ENCODE data around the gene RGS14.

RGS14 gene

DNA sequence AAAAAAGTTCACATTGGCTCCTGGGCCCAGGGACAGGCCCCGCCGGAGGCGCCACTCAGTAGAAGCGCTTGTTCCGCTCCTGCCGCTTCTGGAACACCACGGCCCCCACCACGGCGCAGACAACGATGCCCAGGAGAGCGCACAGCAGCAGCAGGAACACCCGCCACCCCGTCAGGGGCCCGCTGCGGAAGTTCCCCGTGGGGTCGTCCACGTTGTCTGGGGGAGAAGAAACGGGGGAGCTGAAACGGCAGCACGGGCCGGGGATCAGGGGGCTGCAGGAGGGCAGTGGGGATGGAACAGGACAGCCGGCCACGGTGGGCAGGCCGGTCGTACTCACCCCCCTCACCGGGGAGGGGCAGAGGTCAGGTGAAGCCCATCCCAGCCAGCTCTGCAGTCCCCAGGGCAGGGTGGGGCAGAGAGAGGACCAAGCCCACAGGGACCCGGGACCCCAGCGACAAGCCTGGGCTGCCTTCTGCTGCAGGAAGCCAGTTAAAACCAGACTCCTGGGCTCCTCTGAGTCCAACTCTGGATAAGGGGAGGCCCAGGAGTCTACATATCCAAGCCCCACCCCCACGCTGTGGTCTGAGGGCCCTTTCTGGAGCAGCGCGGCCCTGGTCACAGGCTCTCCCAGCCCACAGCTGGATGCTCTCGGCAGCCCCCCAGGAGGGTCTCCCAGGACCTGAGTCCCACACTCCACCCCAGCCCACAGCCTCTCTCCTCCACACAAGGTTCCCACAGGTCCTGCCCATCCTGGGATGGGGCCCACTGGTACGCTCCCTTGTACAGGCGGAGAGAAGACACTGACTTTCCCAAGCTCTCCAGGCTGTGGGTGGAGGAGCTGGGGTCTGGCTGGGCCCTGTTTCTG lies 25.5 kb upstream of the RGS14 start:
- Histone ChIP-seq H3K4me3 (IDR thresholded peaks at IDR 0.05; ENCODE audit: insufficient read depth, low read depth, low read length) (no peak overlapping the region), H3K79me2 (ENCODE audit: insufficient read depth, low read depth) (no peaks in the 10 kb centered on the region), H2AFZ (ENCODE audit: low read depth) (no peak overlapping the region), H3K4me2 (no peak overlapping the region), H3K9ac (no peak overlapping the region), H3K4me1 (ENCODE audit: low read depth, poor library complexity, severe bottlenecking) (no peaks in the 10 kb centered on the region), H4K20me1 (ENCODE audit: insufficient read depth) (no peaks in the 10 kb centered on the region), H3K27ac (no peak overlapping the region), H3K27me3 (ENCODE audit: insufficient read depth, low read depth) (no peaks in the 10 kb centered on the region), H3K36me3 (ENCODE audit: insufficient read depth) (no peaks in the 10 kb centered on the region)
- TF ChIP-seq CTCF (conservative IDR thresholded peaks at IDR 0.05; ENCODE audit: low read depth, low read length) = no peak

DNA sequence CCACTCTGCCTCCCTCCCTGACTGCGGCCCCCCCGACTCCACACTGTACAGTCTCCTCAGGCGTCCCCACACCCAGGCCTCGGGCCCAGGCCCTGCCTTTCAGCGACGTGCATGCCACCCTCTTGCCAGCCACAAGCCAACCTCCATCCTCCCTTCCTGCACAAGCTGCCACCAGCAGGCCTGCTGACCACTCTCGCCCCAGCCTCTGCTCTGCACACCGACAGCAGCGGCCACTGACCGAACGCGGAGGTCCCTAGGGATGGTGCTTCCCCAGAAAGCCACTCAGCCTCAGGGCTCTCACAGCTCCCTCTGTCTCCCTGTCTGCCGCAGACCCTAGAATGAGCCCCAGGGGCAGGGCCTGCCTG lies 24.8 kb upstream of the RGS14 start:
- Histone ChIP-seq H3K36me3 (ENCODE audit: insufficient read depth) (no peaks in the 10 kb centered on the region), H3K4me3 (IDR thresholded peaks at IDR 0.05; ENCODE audit: insufficient read depth, low read depth, low read length) (no peak overlapping the region)

DNA sequence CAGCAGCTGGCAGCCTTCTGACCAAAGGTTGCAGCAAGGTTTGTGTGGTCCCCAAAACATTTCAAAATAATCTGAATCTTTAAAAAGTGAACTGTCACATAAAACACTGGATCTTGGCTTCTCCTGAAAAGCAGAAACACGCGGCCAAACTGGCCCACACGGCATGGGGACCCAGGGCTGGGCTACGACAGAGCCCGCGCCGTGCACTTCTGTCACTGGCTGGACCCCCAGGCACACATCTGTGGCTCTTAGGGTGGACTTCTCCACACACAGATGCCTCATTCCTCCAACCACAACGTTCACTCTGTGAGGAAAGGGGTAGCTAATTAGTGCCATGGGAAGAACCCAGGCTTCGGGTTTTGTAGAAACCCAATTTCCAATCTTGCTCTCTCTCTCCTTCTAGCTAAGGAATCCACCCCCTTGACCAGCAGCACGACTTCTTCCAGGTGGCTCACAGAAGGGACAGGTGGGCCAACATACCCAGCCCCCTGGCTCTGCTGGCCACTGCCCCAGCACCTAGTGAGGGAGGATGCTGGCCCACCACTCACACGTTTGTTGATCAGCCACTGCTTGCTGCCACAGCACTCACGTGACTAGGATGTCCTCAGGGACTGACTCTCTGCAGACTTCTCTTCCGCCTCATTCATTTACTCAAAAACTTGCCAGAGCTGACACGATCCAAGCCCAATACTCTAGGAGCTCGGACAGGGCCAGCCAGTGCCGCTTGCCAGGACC lies 24.1 kb upstream of the RGS14 start:
- H3K9ac ChIP-seq = no peak overlapping the region
- H4K20me1 ChIP-seq (ENCODE audit: insufficient read depth) = no peaks in the 10 kb centered on the region
- H3K79me2 ChIP-seq (ENCODE audit: insufficient read depth, low read depth) = no peaks in the 10 kb centered on the region
- no peak overlapping the region for H3K4me2 ChIP-seq
- no peak overlapping the region for H3K4me3 ChIP-seq (IDR thresholded peaks at IDR 0.05; ENCODE audit: insufficient read depth, low read depth, low read length)
- no peaks in the 10 kb centered on the region for H3K36me3 ChIP-seq (ENCODE audit: insufficient read depth)
- H3K27me3 ChIP-seq (ENCODE audit: insufficient read depth, low read depth) = no peaks in the 10 kb centered on the region
- no peak for TF ChIP-seq CTCF (conservative IDR thresholded peaks at IDR 0.05; ENCODE audit: low read depth, low read length)
- H3K4me1 ChIP-seq (ENCODE audit: low read depth, poor library complexity, severe bottlenecking) = no peaks in the 10 kb centered on the region
- H3K27ac ChIP-seq = no peak overlapping the region
- H2AFZ ChIP-seq (ENCODE audit: low read depth) = no peak overlapping the region

More for the DNA sequence above, 24.8 kb upstream of the RGS14 start:
- Histone ChIP-seq H3K9ac (no peak overlapping the region), H3K27ac (no peak overlapping the region), H2AFZ (ENCODE audit: low read depth) (no peak overlapping the region), H3K4me1 (ENCODE audit: low read depth, poor library complexity, severe bottlenecking) (no peaks in the 10 kb centered on the region), H4K20me1 (ENCODE audit: insufficient read depth) (no peaks in the 10 kb centered on the region), H3K79me2 (ENCODE audit: insufficient read depth, low read depth) (no peaks in the 10 kb centered on the region), H3K4me2 (no peak overlapping the region), H3K27me3 (ENCODE audit: insufficient read depth, low read depth) (no peaks in the 10 kb centered on the region)
- no peak for TF ChIP-seq CTCF (conservative IDR thresholded peaks at IDR 0.05; ENCODE audit: low read depth, low read length)

DNA sequence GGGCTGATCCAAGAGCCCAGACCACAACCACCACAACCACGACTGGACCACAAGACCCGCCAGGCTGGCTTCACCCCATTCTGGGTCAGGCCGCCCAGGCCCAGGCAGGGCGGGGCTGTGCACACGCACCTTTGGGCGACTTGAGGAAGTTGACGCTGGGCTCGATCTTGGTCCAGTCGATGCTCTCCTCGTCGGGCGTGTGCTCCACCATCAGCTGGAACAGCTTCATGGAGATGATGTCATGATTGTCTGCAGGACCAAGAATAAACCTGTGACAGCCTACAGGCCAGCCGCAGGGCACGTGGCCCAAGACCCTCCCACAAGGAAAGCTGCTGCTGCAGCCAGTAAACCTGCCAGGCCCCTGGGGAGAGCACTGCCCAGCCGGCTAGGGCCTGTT lies 23.6 kb upstream of the RGS14 start:
- H3K9ac ChIP-seq = no peak overlapping the region
- no peak overlapping the region for H3K4me3 ChIP-seq (IDR thresholded peaks at IDR 0.05; ENCODE audit: insufficient read depth, low read depth, low read length)
- H3K79me2 ChIP-seq (ENCODE audit: insufficient read depth, low read depth) = no peaks in the 10 kb centered on the region
- H2AFZ ChIP-seq (ENCODE audit: low read depth) = no peak overlapping the region
- H3K36me3 ChIP-seq (ENCODE audit: insufficient read depth) = no peaks in the 10 kb centered on the region
- TF ChIP-seq CTCF (conservative IDR thresholded peaks at IDR 0.05; ENCODE audit: low read depth, low read length) = no peak
- no peaks in the 10 kb centered on the region for H3K27me3 ChIP-seq (ENCODE audit: insufficient read depth, low read depth)
- no peak overlapping the region for H3K27ac ChIP-seq
- no peaks in the 10 kb centered on the region for H4K20me1 ChIP-seq (ENCODE audit: insufficient read depth)
- H3K4me2 ChIP-seq = no peak overlapping the region
- H3K4me1 ChIP-seq (ENCODE audit: low read depth, poor library complexity, severe bottlenecking) = no peaks in the 10 kb centered on the region

All from KMS-11 (cell line).